ENCODE data around the gene OPN1MW3.
"Not testable (repeated sequence)": the region's sequence is repeated elsewhere in the genome, so short reads cannot be mapped to it uniquely, and the experiment has no call there.

DNA sequence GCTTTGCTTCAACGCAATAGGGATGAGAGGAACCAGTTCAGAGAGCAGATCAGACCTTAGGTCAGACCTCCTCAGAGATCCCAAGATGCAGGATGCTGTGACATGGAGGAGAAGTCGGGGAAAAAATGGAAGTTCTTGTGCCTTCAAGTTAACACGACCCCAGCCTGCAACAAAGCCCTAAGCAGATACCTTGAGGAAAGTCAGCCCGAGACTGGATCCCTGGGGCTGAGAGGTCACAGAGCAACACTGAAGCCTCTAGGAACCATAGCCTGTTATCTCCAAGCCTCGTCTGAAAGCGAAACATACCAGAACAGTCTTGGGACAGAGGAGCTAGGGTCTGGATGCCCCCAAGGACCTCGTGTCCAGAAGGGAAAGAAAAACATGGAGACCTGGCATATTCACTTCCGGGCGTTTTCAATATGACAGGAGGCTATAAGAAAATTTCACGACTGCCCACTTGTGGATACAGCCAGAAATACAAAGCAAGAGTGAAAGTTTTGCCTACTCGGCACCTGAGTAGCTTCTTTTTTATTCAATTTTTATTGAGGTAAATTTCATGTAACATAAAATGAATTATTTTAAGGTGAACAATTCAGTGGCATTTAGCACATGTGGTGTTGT lies 18.3 kb upstream of the OPN1MW3 start:
- TF ChIP-seq, protein P1, sequence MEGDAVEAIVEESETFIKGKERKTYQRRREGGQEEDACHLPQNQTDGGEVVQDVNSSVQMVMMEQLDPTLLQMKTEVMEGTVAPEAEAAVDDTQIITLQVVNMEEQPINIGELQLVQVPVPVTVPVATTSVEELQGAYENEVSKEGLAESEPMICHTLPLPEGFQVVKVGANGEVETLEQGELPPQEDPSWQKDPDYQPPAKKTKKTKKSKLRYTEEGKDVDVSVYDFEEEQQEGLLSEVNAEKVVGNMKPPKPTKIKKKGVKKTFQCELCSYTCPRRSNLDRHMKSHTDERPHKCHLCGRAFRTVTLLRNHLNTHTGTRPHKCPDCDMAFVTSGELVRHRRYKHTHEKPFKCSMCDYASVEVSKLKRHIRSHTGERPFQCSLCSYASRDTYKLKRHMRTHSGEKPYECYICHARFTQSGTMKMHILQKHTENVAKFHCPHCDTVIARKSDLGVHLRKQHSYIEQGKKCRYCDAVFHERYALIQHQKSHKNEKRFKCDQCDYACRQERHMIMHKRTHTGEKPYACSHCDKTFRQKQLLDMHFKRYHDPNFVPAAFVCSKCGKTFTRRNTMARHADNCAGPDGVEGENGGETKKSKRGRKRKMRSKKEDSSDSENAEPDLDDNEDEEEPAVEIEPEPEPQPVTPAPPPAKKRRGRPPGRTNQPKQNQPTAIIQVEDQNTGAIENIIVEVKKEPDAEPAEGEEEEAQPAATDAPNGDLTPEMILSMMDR (IDR thresholded peaks at IDR 0.05), result not testable (repeated sequence)
- TF ChIP-seq POLR2AphosphoS5 (IDR thresholded peaks at IDR 0.05), result not testable (repeated sequence)

All from prostate gland (tissue), 2 donors.